CD14-positive monocyte (primary cell): Measurements from ENCODE around the gene NUP62. TPM values are rescaled to one million over a fixed set of nuclear protein-coding genes. Genes with fewer than 3 reads are reported as not detected.

ENCODE experiments used
- DNase-seq, 3 donors: peaks; one replicate each; pipeline ENCODE4 v3.0.0-alpha.2; 2011 to 2022
- H2AFZ ChIP-seq: 2 replicates; pipeline ENCODE4 v1.6.0; 2012; ENCODE audit warnings: mild to moderate bottlenecking, low read depth, low read length, inconsistent platforms; ENCODE audit not compliant: insufficient read depth, poor library complexity, severe bottlenecking
- H3K27ac ChIP-seq, 2 donors: 1 replicate in 1 of 2; 2 replicates in 1 of 2; pipeline ENCODE4 v1.5.1; 2012 to 2013; ENCODE audit warnings: low read length in 2 of 2, control low read depth in 1 of 2, inconsistent platforms in 1 of 2, low read depth in 1 of 2, mild to moderate bottlenecking in 1 of 2
- H3K27me3 ChIP-seq, 2 donors: one replicate each; pipeline versions ENCODE4 v1.6.0 to v1.6.1; 2011 to 2013; ENCODE audit warnings: low read length in 2 of 2; ENCODE audit not compliant: control insufficient read depth in 2 of 2, insufficient read depth in 2 of 2
- H3K36me3 ChIP-seq, 2 donors: replicated peaks in 1 of 2; 1 replicate in 1 of 2; 2 replicates in 1 of 2; pipeline versions ENCODE4 v1.5.1 to v1.6.1; 2012 to 2013; ENCODE audit warnings: low read length in 2 of 2, control low read depth in 1 of 2, inconsistent platforms in 1 of 2, mild to moderate bottlenecking in 1 of 2; ENCODE audit not compliant: insufficient read depth in 2 of 2, control insufficient read depth in 1 of 2
- H3K4me1 ChIP-seq, 2 donors: 1 replicate in 1 of 2; 2 replicates in 1 of 2; pipeline versions ENCODE4 v1.5.1 to v1.6.1; 2012 to 2013; ENCODE audit warnings: low read length in 2 of 2, control low read depth in 1 of 2, inconsistent platforms in 1 of 2, mild to moderate bottlenecking in 1 of 2, moderate library complexity in 1 of 2; ENCODE audit not compliant: insufficient read depth in 2 of 2, control insufficient read depth in 1 of 2
- H3K4me2 ChIP-seq: replicated peaks from 2 replicates; pipeline ENCODE3; 2012; ENCODE audit warnings: low read length, moderate library complexity, mild to moderate bottlenecking; ENCODE audit not compliant: poor library complexity, severe bottlenecking; ENCODE audit errors: extremely low read depth
- H3K4me3 ChIP-seq, 3 experiments: fragments of 200-600 bp in 1 of 3; sonication (generic) in 1 of 3; replicated peaks in 1 of 3; 1 replicate in 2 of 3; 2 replicates in 1 of 3; pipeline ENCODE4 v1.5.1; 2011 to 2013; ENCODE audit warnings: low read length in 3 of 3, mild to moderate bottlenecking in 3 of 3, control low read depth in 2 of 3, low read depth in 2 of 3, inconsistent platforms in 1 of 3, moderate library complexity in 1 of 3
- H3K79me2 ChIP-seq: 2 replicates; pipeline ENCODE4 v1.6.0; 2012; ENCODE audit warnings: mild to moderate bottlenecking, control low read depth, inconsistent platforms, low read length, moderate library complexity; ENCODE audit not compliant: insufficient read depth
- H3K9ac ChIP-seq: 2 replicates; pipeline ENCODE4 v1.6.0; 2017; ENCODE audit warnings: low read length, mild to moderate bottlenecking; ENCODE audit not compliant: insufficient read depth, poor library complexity, severe bottlenecking
- H3K9me3 ChIP-seq, 2 donors: replicated peaks in 1 of 2; 1 replicate in 1 of 2; 2 replicates in 1 of 2; pipeline versions ENCODE4 v1.5.1 to v1.6.1; 2012 to 2013; ENCODE audit warnings: low read length in 2 of 2, control low read depth in 1 of 2; ENCODE audit not compliant: control insufficient read depth in 1 of 2, insufficient read depth in 1 of 2
- H4K20me1 ChIP-seq: 2 replicates; pipeline ENCODE4 v1.6.0; 2012; ENCODE audit warnings: mild to moderate bottlenecking, low read length, control low read depth, moderate library complexity; ENCODE audit not compliant: insufficient read depth
- H3K27ac Mint-ChIP-seq, 7 donors: one replicate each; pipeline ENCODE4 v1.8.0; 2020; ENCODE audit warnings: mild to moderate bottlenecking in 7 of 7, mixed read lengths in 7 of 7, moderate library complexity in 6 of 7, inconsistent platforms in 2 of 7
- H3K27me3 Mint-ChIP-seq, 3 donors: one replicate each; pipeline ENCODE4 v1.8.0; 2021 to 2022; ENCODE audit warnings: low read depth in 3 of 3, mild to moderate bottlenecking in 3 of 3, mixed read lengths in 3 of 3, moderate library complexity in 3 of 3, inconsistent platforms in 1 of 3
- H3K36me3 Mint-ChIP-seq, 2 donors: one replicate each; pipeline ENCODE4 v1.8.0; 2020; ENCODE audit warnings: mixed read lengths in 2 of 2, inconsistent platforms in 1 of 2, mild to moderate bottlenecking in 1 of 2
- H3K4me1 Mint-ChIP-seq: one replicate; pipeline ENCODE4 v1.8.0; 2020; ENCODE audit warnings: mild to moderate bottlenecking, mixed read lengths
- H3K4me3 Mint-ChIP-seq, 2 donors: one replicate each; pipeline ENCODE4 v1.8.0; 2020; ENCODE audit warnings: mild to moderate bottlenecking in 2 of 2, mixed read lengths in 2 of 2, moderate library complexity in 1 of 2
- H3K9me3 Mint-ChIP-seq, 7 donors: one replicate each; pipeline ENCODE4 v1.8.0; 2020 to 2022; ENCODE audit warnings: mixed read lengths in 7 of 7, mild to moderate bottlenecking in 6 of 7, moderate library complexity in 6 of 7, inconsistent platforms in 2 of 7
- WGBS: methylation state at CpG from one replicate; pipeline ENCODE4 v1.1.5; 2013; ENCODE audit warnings: missing lambda C conversion rate; ENCODE audit not compliant: insufficient coverage; 5-methylcytosine and 5-hydroxymethylcytosine counted together
- intact Hi-C, 2 donors: fragments of 100-400 bp; cut with micrococcal nuclease; formaldehyde crosslinking; loops; one replicate each; pipeline versions ENCODE4 v1.15.0 to v1.15.1; 2023
- polyA plus RNA-seq, 3 donors: library from polyadenylated mRNA; depleted of rRNA in 1 of 3; unstranded in 2 of 3; stranded (reverse) in 1 of 3; fragments of 300-500 nt in 2 of 3; fragments of >200 nt in 1 of 3; fragmentation: Illumina TruSeq in 2 of 3; gene quantifications; 1 replicate in 2 of 3; 2 replicates in 1 of 3; pipeline ENCODE4 v1.2.3, GENCODE V29; 2012 to 2021
- TF ChIP-seq, protein P1 (sequence below): fragments of 200-600 bp; IDR thresholded peaks from one replicate; pipeline ENCODE4 v1.8.0; 2022; ENCODE audit warnings: antibody characterized with exemption, mild to moderate bottlenecking

Gene NUP62
- polyA plus RNA-seq, 3 donors = 32.3 to 62.2 (median 48.6) TPM

DNA sequence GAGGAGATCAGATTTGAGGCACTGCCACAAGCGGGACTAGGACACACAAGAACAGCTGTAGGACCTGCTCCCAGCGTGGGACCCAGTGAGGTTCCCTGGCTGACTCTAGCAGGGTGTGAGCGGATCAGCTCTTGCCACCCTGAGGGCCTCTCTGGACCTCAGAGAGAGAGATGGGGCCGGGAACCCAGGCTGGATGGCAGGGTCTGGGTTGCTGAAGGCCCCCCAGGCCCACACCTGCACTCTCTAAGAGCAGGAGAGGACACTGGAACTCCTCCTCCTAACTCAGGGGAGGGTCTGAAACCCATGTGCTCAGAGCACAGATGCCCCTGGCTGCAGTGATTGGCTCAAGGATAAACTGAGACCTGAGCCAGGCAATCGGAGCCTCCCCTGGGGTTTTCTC is 19.1 kb downstream of the NUP62 start:
- Histone ChIP-seq H3K27ac (peak overlapping the region; percentile 94 to 97), H3K27me3 (no peaks in the 10 kb centered on the region), H4K20me1 (peaks cover 1% of the 10 kb centered on the region), H3K4me1 (peaks cover 45 to 58% of the 10 kb centered on the region in 2 donors), H3K4me2 (no peak overlapping the region), H3K36me3 (peaks cover 54 to 77% of the 10 kb centered on the region in 2 donors), H3K9me3 (no peaks in the 10 kb centered on the region), H2AFZ (no peak overlapping the region), H3K79me2 (peaks cover 62% of the 10 kb centered on the region), H3K9ac (no peak overlapping the region), H3K4me3 (no peak overlapping the region)
- no peaks in the 10 kb centered on the region for H3K9me3 Mint-ChIP-seq
- peaks cover 62% of the 10 kb centered on the region for H3K4me1 Mint-ChIP-seq
- peaks cover 64 to 78% of the 10 kb centered on the region in 2 donors for H3K36me3 Mint-ChIP-seq
- DNase-seq = no peak
- H3K4me3 Mint-ChIP-seq = no peak overlapping the region
- intact Hi-C loops = no loop called here
- H3K27me3 Mint-ChIP-seq = peaks cover 0 to 5% (median 4%) of the 10 kb centered on the region in 3 donors
- peak overlapping the region in 6 of 7 donors; percentile 38 to 99 (median 97) for H3K27ac Mint-ChIP-seq
- 98% methylated on average over 4 of the region's 5 CpGs for whole genome bisulfite sequencing
- TF ChIP-seq, protein P1, sequence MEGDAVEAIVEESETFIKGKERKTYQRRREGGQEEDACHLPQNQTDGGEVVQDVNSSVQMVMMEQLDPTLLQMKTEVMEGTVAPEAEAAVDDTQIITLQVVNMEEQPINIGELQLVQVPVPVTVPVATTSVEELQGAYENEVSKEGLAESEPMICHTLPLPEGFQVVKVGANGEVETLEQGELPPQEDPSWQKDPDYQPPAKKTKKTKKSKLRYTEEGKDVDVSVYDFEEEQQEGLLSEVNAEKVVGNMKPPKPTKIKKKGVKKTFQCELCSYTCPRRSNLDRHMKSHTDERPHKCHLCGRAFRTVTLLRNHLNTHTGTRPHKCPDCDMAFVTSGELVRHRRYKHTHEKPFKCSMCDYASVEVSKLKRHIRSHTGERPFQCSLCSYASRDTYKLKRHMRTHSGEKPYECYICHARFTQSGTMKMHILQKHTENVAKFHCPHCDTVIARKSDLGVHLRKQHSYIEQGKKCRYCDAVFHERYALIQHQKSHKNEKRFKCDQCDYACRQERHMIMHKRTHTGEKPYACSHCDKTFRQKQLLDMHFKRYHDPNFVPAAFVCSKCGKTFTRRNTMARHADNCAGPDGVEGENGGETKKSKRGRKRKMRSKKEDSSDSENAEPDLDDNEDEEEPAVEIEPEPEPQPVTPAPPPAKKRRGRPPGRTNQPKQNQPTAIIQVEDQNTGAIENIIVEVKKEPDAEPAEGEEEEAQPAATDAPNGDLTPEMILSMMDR = no peak

DNA sequence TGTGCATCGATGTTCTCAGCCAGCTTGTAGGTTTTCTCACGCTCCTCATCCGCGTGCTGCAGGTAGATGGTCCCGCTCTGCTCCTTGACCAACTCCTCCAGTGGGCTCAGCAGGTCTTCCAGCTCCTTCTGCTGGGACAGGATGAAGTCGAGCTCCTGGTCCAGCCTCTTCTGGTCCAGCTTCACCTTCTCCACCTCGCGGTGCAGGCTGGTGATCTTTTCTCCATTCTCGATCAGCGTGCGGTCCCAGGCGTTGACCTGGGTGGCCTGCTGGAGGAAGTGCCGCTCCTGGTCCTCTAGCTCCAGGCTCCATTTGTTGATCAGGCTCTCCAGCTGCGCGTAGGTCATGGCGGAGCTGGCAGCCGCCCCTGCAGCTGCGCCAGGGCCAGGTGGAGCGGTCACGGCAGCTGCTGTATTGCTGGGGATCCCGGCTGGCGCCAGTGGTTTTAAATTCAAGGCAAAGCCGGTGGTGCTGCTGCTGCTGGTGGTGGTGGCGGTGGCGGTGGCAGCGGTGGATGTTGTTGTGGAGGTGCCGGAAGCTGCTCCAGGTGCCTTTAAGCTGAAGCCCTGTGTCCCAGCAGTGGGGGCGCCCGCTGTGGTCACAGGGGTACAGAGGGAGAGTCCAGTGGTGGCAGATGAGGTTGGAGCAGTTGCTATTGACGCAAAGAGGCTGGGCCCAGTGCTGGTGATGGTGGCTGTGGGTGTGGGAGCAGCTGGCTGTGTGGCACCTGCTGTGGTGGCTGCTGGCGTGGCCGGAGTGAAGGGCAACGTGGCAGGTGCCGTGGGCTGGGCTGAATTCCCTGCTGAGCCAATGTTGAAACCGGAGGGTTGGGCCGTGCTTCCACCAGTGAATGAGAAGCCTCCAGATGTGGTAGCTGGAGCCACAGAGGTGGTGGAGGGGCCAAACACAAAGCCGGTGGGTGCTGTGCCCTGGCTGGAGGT is 20.6 kb downstream of the NUP62 start:
- H3K27ac Mint-ChIP-seq = peak overlapping the region in 5 of 7 donors; percentile 28 to 97 (median 71)
- TF ChIP-seq, protein P1 = no peak
- no peak overlapping the region for H3K4me2 ChIP-seq
- no peaks in the 10 kb centered on the region for H3K9me3 Mint-ChIP-seq
- H2AFZ ChIP-seq = no peak overlapping the region
- peaks cover 69% of the 10 kb centered on the region for H3K4me1 Mint-ChIP-seq
- no peak for DNase-seq
- peaks cover 53 to 64% of the 10 kb centered on the region in 2 donors for H3K36me3 Mint-ChIP-seq
- H3K36me3 ChIP-seq = peaks cover 45 to 64% of the 10 kb centered on the region in 2 donors
- H3K9me3 ChIP-seq = no peaks in the 10 kb centered on the region
- H3K79me2 ChIP-seq = peaks cover 50% of the 10 kb centered on the region
- H3K9ac ChIP-seq = no peak overlapping the region
- intact Hi-C loops = no loop called here
- H3K4me3 ChIP-seq = no peak overlapping the region
- no peak overlapping the region for H3K4me3 Mint-ChIP-seq
- H3K27ac ChIP-seq = peak overlapping the region in 1 of 2 donors; percentile 94
- H3K4me1 ChIP-seq = peaks cover 59 to 71% of the 10 kb centered on the region in 2 donors
- no peaks in the 10 kb centered on the region for H3K27me3 ChIP-seq
- WGBS = 99% methylated on average over 37 of the region's 37 CpGs
- H4K20me1 ChIP-seq = no peaks in the 10 kb centered on the region
- peaks cover 0 to 9% (median 3%) of the 10 kb centered on the region in 3 donors for H3K27me3 Mint-ChIP-seq
